Measurements from ENCODE around the gene ZNF287. TPM values are rescaled to one million over a fixed set of nuclear protein-coding genes. Genes with fewer than 3 reads are reported as not detected.

The ZNF287 gene
- total and polyA plus RNA-seq, 10 of the 15 experiments (the other 5 are each of a cell fraction or from before 2014, with no cell fraction given), result 1.9 to 15.5 (median 4.0) TPM

GRCh38 chr17:16584273-16584995 lies 15.4 kb upstream of the ZNF287 start:
- peak overlapping the region; percentile 9; the same call in 1 of the 2 replicates for H2AFZ ChIP-seq (ENCODE audit: control insufficient read depth, low read depth, low read length)
- peak overlapping the region; percentile 65 for H3K4me2 ChIP-seq (ENCODE audit: control insufficient read depth, insufficient read depth)
- in situ Hi-C loops (cut with MboI), result no loop called here
- no peaks in the 10 kb centered on the region for H3K36me3 ChIP-seq (ENCODE audit: control insufficient read depth in 2 of 2, insufficient read depth in 2 of 2, low read length in 1 of 2)
- peaks cover 0 to 2% of the 10 kb centered on the region in 2 experiments; a peak in 1 of 4 replicates for H3K27me3 ChIP-seq (replicated peaks in 1 of 2; ENCODE audit: control insufficient read depth in 2 of 2, insufficient read depth in 2 of 2, low read length in 1 of 2)
- ChIA-PET SMC1A (ENCODE audit: uncharacterized antibody, unreplicated experiment) (no interaction called here), CTCF (interaction anchor here (0.5 to 3.3 kb wide), 10 partner anchors 13 to 221 kb away, joined by 3 to 18 read pairs (median 3); partner anchors contain the start of gene CCDC144A), RAD21 (ENCODE audit: unreplicated experiment) (no interaction called here), POLR2A (interaction anchor here (0.7 to 1.3 kb wide), 2 partner anchors 49 to 152 kb away, joined by 5 read pairs; no protein-coding TSS in a partner anchor)
- DNase-seq (ENCODE audit: low read depth, low spot score) (peak; percentile 17), FAIRE-seq (no peak), ATAC-seq (peak; percentile 79)
- no peak overlapping the region for H3K4me3 ChIP-seq
- no peaks in the 10 kb centered on the region for H4K20me1 ChIP-seq (ENCODE audit: control insufficient read depth, insufficient read depth)
- no peaks in the 10 kb centered on the region for H3K4me1 ChIP-seq (ENCODE audit: control insufficient read depth, insufficient read depth, low read length)
- intact Hi-C loops (cut with micrococcal nuclease; ENCODE audit: unreplicated experiment), result no loop called here
- BruUV-seq (replicated peaks), result no TSS peak
- H3K27ac ChIP-seq (ENCODE audit: control insufficient read depth, insufficient read depth), result no peak overlapping the region
- 28% methylated on average over 39 of the region's 39 CpGs for WGBS (ENCODE audit: insufficient coverage, insufficient replicate concordance, low lambda C conversion rate, missing lambda C conversion rate)
- H3K79me2 ChIP-seq (ENCODE audit: control insufficient read depth, insufficient read depth, low read length), result no peaks in the 10 kb centered on the region
- peaks cover 6% of the 10 kb centered on the region; the same call in 2 of the 3 replicates for H3K9me3 ChIP-seq (replicated peaks; ENCODE audit: control insufficient read depth, insufficient read depth, low read length)
- no peak overlapping the region for H3K9ac ChIP-seq (ENCODE audit: control insufficient read depth, insufficient read depth, low read length)
- TF ChIP-seq E2F8 (IDR thresholded peaks at IDR 0.05; ENCODE audit: low read depth, partially characterized antibody) (no peak), RELA (IDR thresholded peaks at IDR 0.05; ENCODE audit: borderline replicate concordance, partially characterized antibody) (no peak), BCL11A (IDR thresholded peaks at IDR 0.05; ENCODE audit: low read depth, low read length) (no peak), FOXM1 (IDR thresholded peaks at IDR 0.05; ENCODE audit: low read depth, low read length) (no peak), ZSCAN29 (IDR thresholded peaks at IDR 0.05) (no peak), SUZ12 (IDR thresholded peaks at IDR 0.05; ENCODE audit: unreplicated experiment) (no peak), TBL1XR1 (IDR thresholded peaks at IDR 0.05; ENCODE audit: low read depth, low read length) (no peak), PML (IDR thresholded peaks at IDR 0.05; ENCODE audit: low read length) (no peak), NR2C2 (IDR thresholded peaks at IDR 0.05; ENCODE audit: borderline replicate concordance, control insufficient read depth, insufficient read length, low read depth) (no peak), BHLHE40 (IDR thresholded peaks at IDR 0.05; ENCODE audit: borderline replicate concordance in 1 of 2, low read depth in 2 of 2, low read length in 1 of 2) (peak; percentile 65 to 77), E4F1 (IDR thresholded peaks at IDR 0.05; ENCODE audit: borderline replicate concordance, partially characterized antibody) (no peak), ZNF274 (IDR thresholded peaks at IDR 0.05; ENCODE audit: insufficient read depth, insufficient read length) (no peak), PAX5 (IDR thresholded peaks at IDR 0.05; ENCODE audit: borderline replicate concordance, low read depth, low read length) (no peak), TCF7 (IDR thresholded peaks at IDR 0.05; ENCODE audit: borderline replicate concordance) (no peak), ZNF622 (IDR thresholded peaks at IDR 0.05) (no peak), RAD21 (IDR thresholded peaks at IDR 0.05; ENCODE audit: insufficient read depth, low read depth, low read length) (peak; percentile 30; the same call in 1 of the 2 replicates), SMAD5 (IDR thresholded peaks at IDR 0.05; ENCODE audit: low read depth) (no peak), STAT1 (conservative IDR thresholded peaks at IDR 0.05) (no peak), TCF12 (IDR thresholded peaks at IDR 0.05; ENCODE audit: low read depth, low read length) (0 out of 2 replicates have a peak, but pooled peaks have one; percentile 24)

All from GM12878 (cell line).